Fibroblast of mammary gland (primary cell): ENCODE measurements around the gene OSBPL9.

Experiments
- DNase-seq: peaks from one replicate; pipeline ENCODE4 v3.0.0-alpha.2; 2010; ENCODE audit warnings: low read depth
- H3K4me3 ChIP-seq: 2 replicates; pipeline ENCODE4 v1.5.1; 2011; ENCODE audit warnings: low read depth, mild to moderate bottlenecking, low read length, moderate library complexity; ENCODE audit not compliant: control insufficient read depth
- CTCF ChIP-seq: conservative IDR thresholded peaks from 2 replicates; pipeline ENCODE4 v1.5.1; 2011; ENCODE audit warnings: low read depth, low read length, inconsistent platforms; ENCODE audit not compliant: control insufficient read depth, insufficient read depth

The OSBPL9 gene

GRCh38 chr1:51679435-51679834 lies 62.5 kb downstream of the OSBPL9 start:
- no peak for TF ChIP-seq CTCF
- no peak overlapping the region for H3K4me3 ChIP-seq
- DNase-seq, result peak; percentile 68

- no peak overlapping the region for H3K4me3 ChIP-seq
- DNase-seq, result no peak
- no peak for TF ChIP-seq CTCF
Observed at GRCh38 chr1:51684776-51685175, 67.9 kb downstream of the OSBPL9 start.

- TF ChIP-seq CTCF, result no peak
- no peak overlapping the region for H3K4me3 ChIP-seq
- DNase-seq, result peak; percentile 85
Observed at GRCh38 chr1:51686450-51686849, 69.6 kb downstream of the OSBPL9 start.

- no peak for TF ChIP-seq CTCF
- no peak overlapping the region for H3K4me3 ChIP-seq
- DNase-seq, result peak; percentile 34
Observed at GRCh38 chr1:51689075-51689440, 72.2 kb downstream of the OSBPL9 start.

GRCh38 chr1:51689643-51690042 lies 72.8 kb downstream of the OSBPL9 start:
- no peak for TF ChIP-seq CTCF
- H3K4me3 ChIP-seq, result no peak overlapping the region
- DNase-seq, result no peak

- TF ChIP-seq CTCF, result no peak
- DNase-seq, result peak; percentile 96
- H3K4me3 ChIP-seq, result no peak overlapping the region
Observed at GRCh38 chr1:51690285-51690961, 73.5 kb downstream of the OSBPL9 start.

- no peak for DNase-seq
- no peak overlapping the region for H3K4me3 ChIP-seq
- TF ChIP-seq CTCF, result no peak
Observed at GRCh38 chr1:51691920-51692319, 75.0 kb downstream of the OSBPL9 start.
